Hematopoietic multipotent progenitor cell treated with erythropoietin and hydrocortisone succinate and interleukin-3 and kit ligand, for 6 days (in vitro differentiated cells): ENCODE data around the gene EPB41L1.
A peak's percentile ranks its signal among the peaks of the same experiment; 100 is the strongest.

Experiments
- DNase-seq: peaks from one replicate; pipeline ENCODE4 v3.0.0-alpha.2; 2015

Gene EPB41L1

GRCh38 chr20:36154700-36155628, at the start of gene EPB41L1:
TSS of gene EPB41L1 (plus strand) at chr20:36154740. CDS start at chr20:36173778, 19,038 bp downstream.
- no peak for DNase-seq

DNA sequence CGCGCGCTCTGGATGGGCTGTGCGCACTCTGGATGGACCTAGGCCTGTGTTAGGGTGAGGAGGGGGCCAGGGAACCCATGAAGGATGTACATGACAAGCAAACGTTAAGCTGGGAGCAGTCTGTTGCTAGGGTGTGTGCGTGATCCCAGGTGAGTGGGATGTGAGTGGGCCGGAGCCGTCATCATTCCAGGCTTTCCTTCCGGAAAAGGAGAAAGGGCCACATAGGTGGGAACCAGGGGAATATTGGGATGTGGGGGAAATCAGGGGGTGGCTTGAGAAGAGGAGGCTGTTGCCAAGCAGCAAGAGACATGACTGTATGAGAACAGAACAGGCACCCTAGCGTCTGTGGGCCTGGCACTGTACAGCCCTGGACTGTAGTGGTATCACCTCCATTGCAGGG, 49.7 kb upstream of the EPB41L1 start:
- no peak for DNase-seq

DNA sequence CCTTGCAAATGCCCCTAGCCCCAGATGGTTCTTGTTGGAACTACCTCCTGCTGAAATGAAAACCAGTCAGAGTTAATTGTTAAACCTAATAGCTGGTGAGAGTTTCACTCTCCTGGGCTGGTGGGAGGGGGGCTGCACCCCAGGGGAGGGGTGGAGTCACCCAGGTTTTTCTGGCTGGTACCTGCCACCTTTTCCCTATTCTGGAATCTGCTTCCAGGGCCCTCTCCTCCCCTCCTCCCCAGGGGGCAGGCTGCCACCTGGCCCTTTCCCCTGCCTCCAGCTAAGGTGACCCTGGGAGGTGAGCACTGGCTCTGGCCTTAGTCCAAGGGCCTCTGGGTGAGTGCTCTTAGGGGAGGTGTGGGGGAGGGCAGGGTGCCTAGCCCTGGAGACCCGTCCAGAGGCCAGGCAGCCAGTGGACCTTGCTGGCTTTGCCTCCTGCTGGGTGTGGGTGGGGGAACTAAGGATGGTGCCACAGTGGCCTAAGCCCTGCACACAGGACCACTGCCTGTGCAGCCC, 48.8 kb upstream of the EPB41L1 start:
- no peak for DNase-seq

GRCh38 chr20:36106606-36107005, 47.9 kb upstream of the EPB41L1 start:
- DNase-seq = no peak

DNA sequence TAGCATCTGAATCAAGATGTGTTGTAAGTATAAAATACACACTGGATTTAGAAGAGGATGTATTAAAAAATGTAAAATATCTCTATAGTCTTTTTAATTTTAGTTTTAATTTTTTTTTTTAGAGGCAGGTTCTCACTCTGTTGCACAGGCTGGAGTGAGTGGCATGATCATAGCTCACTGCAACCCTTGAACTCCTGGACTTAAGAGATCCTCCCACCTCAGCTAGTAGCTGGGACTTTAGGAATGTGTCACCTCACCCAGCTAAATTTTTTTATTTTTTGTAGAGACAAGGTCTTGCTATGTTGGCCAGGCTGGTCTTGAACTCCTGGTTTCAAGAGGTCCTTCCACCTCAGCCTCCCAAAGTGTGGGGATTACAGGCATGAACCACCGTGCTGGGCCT, 46.7 kb upstream of the EPB41L1 start:
- no peak for DNase-seq

GRCh38 chr20:36109251-36109947, 45.1 kb upstream of the EPB41L1 start:
- no peak for DNase-seq

- no peak for DNase-seq
These were observed 43.5 kb upstream of the EPB41L1 start for GRCh38 chr20:36110994-36111393.

GRCh38 chr20:36112112-36112511, 42.4 kb upstream of the EPB41L1 start:
- no peak for DNase-seq

- DNase-seq = no peak
These were observed 41.5 kb upstream of the EPB41L1 start for GRCh38 chr20:36113036-36113435.

- peak; percentile 57 for DNase-seq
These were observed 40.8 kb upstream of the EPB41L1 start for GRCh38 chr20:36113566-36114250.

GRCh38 chr20:36114707-36115106, 39.8 kb upstream of the EPB41L1 start:
- no peak for DNase-seq

- no peak for DNase-seq
These were observed 38.6 kb upstream of the EPB41L1 start for GRCh38 chr20:36115925-36116324.

GRCh38 chr20:36116807-36117441, 37.6 kb upstream of the EPB41L1 start:
- no peak for DNase-seq

DNA sequence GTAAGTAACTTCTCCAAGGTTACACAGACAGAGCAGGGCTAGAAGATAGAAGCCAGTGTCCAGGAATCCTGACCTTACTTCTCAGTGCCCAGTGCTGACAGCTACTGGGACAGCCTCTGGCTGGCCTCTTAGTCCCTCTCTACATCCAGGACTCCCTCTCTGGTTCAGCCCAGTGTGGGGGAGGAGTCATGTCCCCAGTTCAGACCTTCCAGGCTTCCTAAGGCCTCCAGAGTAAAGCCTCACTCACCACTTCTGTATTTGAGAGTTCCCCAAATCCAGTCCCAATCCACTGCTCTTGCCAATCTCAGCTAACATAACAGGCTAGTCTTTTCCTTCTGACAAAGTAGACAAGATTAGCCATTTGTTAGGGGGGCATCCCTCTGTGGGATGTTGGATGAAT, 36.9 kb upstream of the EPB41L1 start:
- DNase-seq = no peak

GRCh38 chr20:36118371-36118770, 36.2 kb upstream of the EPB41L1 start:
- DNase-seq = no peak

GRCh38 chr20:36119537-36119936, 35.0 kb upstream of the EPB41L1 start:
- no peak for DNase-seq

GRCh38 chr20:36120241-36120640, 34.3 kb upstream of the EPB41L1 start:
- no peak for DNase-seq

DNA sequence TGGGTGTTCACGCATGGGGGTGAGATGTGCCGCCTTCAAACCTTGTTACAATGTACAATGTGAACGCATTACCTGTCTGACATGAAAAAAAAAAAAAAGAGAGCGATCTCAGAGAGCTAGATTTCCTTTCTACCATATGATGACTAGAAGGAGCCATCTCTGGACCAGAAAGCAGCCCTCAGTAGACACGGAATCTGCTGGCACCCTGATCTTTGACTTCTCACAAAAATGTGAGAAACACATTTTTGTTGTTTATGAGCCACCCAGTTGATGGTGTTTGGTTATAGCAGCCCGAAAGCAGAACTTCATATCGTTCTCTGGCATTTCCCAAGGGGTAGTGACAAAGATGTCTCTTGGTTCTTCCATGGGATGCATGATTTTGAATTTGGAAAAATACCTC, 33.5 kb upstream of the EPB41L1 start:
- no peak for DNase-seq

DNA sequence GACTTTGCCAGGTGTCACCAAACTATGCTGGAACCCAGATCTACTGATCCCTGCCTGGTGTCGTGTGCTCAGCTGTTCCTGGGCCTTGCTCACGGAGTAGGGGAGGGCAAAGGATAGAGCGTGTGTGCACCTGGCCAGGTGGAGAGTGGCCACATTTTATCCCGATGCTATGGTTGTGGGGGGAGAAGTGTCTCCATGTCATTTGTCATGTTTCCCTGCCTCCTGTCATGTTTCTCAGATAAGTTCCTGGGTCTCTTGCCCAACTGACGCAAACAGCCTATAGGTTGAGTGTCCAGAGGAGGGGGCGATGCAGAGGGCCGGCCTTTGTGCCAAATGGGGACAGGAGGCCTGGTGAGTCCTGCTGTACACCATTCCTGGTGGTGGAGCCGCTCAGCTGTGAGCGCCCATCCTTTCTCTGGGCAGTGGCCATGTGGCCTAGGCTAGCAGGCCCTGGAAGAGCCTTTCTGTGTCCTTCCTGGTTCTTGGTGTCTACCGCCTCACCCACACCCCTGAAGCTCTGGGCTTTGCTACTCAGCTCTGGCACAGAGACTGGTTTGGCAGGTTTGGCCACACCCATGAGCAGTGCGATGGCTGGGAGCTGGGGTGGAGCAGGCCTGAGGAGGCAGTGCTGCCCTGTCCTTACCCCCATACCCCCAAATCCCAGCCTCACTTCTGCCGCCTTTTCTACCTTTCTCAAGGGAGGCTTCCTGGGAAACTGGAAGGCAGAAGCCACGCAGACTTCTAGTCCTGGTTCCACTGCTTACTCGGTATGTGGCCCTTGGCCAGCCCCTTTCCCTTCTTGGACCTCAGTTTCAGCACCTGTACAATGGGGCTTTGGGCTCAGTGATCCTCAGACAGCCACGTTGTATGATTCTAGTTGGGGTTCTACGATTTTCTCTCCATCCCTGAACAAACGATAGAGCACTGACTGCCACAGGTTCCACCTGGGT, 32.3 kb upstream of the EPB41L1 start:
- no peak for DNase-seq

GRCh38 chr20:36122931-36123288, 31.6 kb upstream of the EPB41L1 start:
- no peak for DNase-seq

DNA sequence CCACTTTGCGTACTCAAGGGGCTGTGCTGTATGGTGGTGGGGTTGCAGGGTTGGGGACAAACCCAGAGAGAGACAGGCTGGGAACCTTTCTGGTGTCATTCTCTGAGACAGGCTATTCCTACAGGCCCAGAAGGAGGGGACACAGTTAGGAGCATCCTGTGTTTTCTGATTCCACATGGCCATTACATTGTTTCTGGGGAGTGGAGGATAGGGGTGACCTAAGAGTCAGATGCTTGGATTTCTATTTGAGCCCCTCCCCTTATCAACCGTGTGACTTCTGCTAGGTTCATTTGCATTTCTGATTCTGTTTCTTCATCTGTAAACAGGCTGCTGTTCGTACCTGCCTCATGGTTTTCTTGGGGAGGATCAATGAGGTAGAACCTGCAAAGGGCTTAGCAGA, 29.4 kb upstream of the EPB41L1 start:
- no peak for DNase-seq
